Stimulated activated naive CD4-positive, alpha-beta T cell treated with Interleukin-2 at 50 U/mL for 16 hours (primary cell): ENCODE measurements around the gene U2SURP.

Experiments
- DNase-seq: peaks from one replicate; lab custom pipeline; 2025; lab: John Stamatoyannopoulos, UW

The U2SURP gene

GRCh38 chr3:143101792-143102381 lies 100.5 kb downstream of the U2SURP start:
- no peak for DNase-seq

- DNase-seq: no peak
These were observed 102.3 kb downstream of the U2SURP start for GRCh38 chr3:143103652-143104051.

GRCh38 chr3:143105170-143105569 lies 103.8 kb downstream of the U2SURP start:
- no peak for DNase-seq

GRCh38 chr3:143109861-143110260 lies 108.5 kb downstream of the U2SURP start:
- no peak for DNase-seq
